Camera-type eye (tissue), 1 donor: Measurements from ENCODE around the gene SEC63. TPM values are rescaled to one million over a fixed set of nuclear protein-coding genes. Genes with fewer than 3 reads are reported as not detected.

Source experiments
- total RNA-seq: library from RNA; depleted of rRNA; stranded (reverse); fragments of >200 nt; gene quantifications from one replicate; pipeline ENCODE4 v1.2.3, GENCODE V29; 2014

The SEC63 gene
- 64.6 TPM for total RNA-seq

GRCh38 chr6:107957909-107958688 lies at the start of gene SEC63:
Gene SEC63, minus strand, starts transcription at chr6:107958208. Its CDS starts 199 bp downstream, at chr6:107958009.

Other genes starting within 250 kb of the SEC63 start
- gene SCML4, start 133.9 kb downstream of the SEC63 start, total RNA-seq, result 0.22 TPM
- 39.9 TPM for gene OSTM1, start 116.5 kb upstream of the SEC63 start, total RNA-seq
- gene NR2E1, start 207.8 kb upstream of the SEC63 start, total RNA-seq, result 48.3 TPM